ENCODE measurements around the gene DNPEP.

DNPEP gene

GRCh38 chr2:219425238-219426067 lies 37.7 kb upstream of the DNPEP start:
- no peak for TF ChIP-seq CTCF (IDR thresholded peaks at IDR 0.05; ENCODE audit: borderline replicate concordance, control extremely low read depth, extremely low read depth, insufficient read depth, missing control alignments)
- DNase-seq (ENCODE audit: low spot score): no peak
- in situ Hi-C loops (cut with MboI; ENCODE audit: low sequenced_read_pairs, unreplicated experiment): no loop called here

GRCh38 chr2:219423652-219424377 lies 36.1 kb upstream of the DNPEP start:
- in situ Hi-C loops (cut with MboI; ENCODE audit: low sequenced_read_pairs, unreplicated experiment): no loop called here

GRCh38 chr2:219422952-219423534 lies 35.3 kb upstream of the DNPEP start:
- DNase-seq (ENCODE audit: low spot score): no peak
- TF ChIP-seq CTCF (IDR thresholded peaks at IDR 0.05; ENCODE audit: borderline replicate concordance, control extremely low read depth, extremely low read depth, insufficient read depth, missing control alignments): no peak
- in situ Hi-C loops (cut with MboI; ENCODE audit: low sequenced_read_pairs, unreplicated experiment): no loop called here

More at GRCh38 chr2:219423652-219424377, 36.1 kb upstream of the DNPEP start:
- TF ChIP-seq CTCF (IDR thresholded peaks at IDR 0.05; ENCODE audit: borderline replicate concordance, control extremely low read depth, extremely low read depth, insufficient read depth, missing control alignments): no peak
- DNase-seq (ENCODE audit: low spot score): no peak

- no peak for TF ChIP-seq CTCF (IDR thresholded peaks at IDR 0.05; ENCODE audit: borderline replicate concordance, control extremely low read depth, extremely low read depth, insufficient read depth, missing control alignments)
- no peak for DNase-seq (ENCODE audit: low spot score)
- in situ Hi-C loops (cut with MboI; ENCODE audit: low sequenced_read_pairs, unreplicated experiment): no loop called here
These were observed 33.6 kb upstream of the DNPEP start for GRCh38 chr2:219421323-219421722.

- no peak for DNase-seq (ENCODE audit: low spot score)
- in situ Hi-C loops (cut with MboI; ENCODE audit: low sequenced_read_pairs, unreplicated experiment): no loop called here
- TF ChIP-seq CTCF (IDR thresholded peaks at IDR 0.05; ENCODE audit: borderline replicate concordance, control extremely low read depth, extremely low read depth, insufficient read depth, missing control alignments): no peak
These were observed 33.0 kb upstream of the DNPEP start for GRCh38 chr2:219420687-219421086.

GRCh38 chr2:219419331-219420197 lies 31.9 kb upstream of the DNPEP start:
- no peak for TF ChIP-seq CTCF (IDR thresholded peaks at IDR 0.05; ENCODE audit: borderline replicate concordance, control extremely low read depth, extremely low read depth, insufficient read depth, missing control alignments)
- in situ Hi-C loops (cut with MboI; ENCODE audit: low sequenced_read_pairs, unreplicated experiment): no loop called here
- no peak for DNase-seq (ENCODE audit: low spot score)
